ENCODE results near the gene PTPRT.
"Not testable (repeated sequence)": the region's sequence is repeated elsewhere in the genome, so short reads cannot be mapped to it uniquely, and the experiment has no call there.

Gene PTPRT

DNA sequence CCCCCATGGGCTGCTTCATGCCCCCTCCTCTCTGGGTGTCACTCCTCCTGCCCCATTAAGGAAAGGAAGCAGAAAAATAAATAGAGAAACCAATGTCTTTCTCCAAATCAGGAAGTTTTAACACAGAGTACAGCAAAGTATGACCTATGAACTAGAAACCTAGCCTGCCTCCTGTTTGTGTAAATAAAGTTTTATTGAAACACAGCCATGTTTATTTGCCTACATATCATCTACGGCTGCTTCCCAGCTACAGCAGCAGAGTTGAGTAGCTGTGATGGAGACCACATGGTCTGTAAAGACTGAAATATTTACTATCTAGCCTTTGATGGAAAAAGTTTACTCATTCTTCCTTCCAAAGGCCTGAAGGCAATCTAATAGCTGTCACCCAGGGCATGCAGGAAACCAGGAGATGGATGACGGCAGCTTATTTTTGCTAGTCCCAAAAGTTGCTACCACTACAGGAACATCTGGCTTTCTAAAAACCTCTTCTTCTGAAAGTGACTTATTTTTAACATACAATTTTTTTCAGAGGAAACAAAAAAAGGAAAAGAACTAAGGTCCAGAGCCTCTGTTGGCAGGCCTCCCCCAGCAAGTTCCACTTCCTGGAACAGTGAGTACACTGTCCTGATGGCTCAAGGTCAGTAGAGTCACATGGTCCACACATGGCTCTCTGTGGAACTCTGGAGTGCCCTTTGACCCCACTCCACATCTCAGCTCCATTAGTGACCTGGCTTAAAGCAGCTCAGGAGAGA, 287.8 kb downstream of the PTPRT start:
- Histone ChIP-seq H3K27ac (ENCODE audit: low read depth, low read length) (no peak overlapping the region), H3K9me3 (ENCODE audit: insufficient read depth, low read length) (no peaks in the 10 kb centered on the region), H3K9me2 (replicated peaks; ENCODE audit: insufficient read depth, low read length) (no peaks in the 10 kb centered on the region), H3K9ac (ENCODE audit: low read length) (no peak overlapping the region), H3K27me3 (ENCODE audit: low read length) (no peaks in the 10 kb centered on the region), H3K79me2 (ENCODE audit: insufficient read depth, low read length) (no peaks in the 10 kb centered on the region), H4K20me1 (ENCODE audit: low read depth, low read length) (no peaks in the 10 kb centered on the region), H3K4me3 (ENCODE audit: insufficient read depth, low read length, poor library complexity, severe bottlenecking) (no peak overlapping the region), H3K36me3 (ENCODE audit: low read length) (no peaks in the 10 kb centered on the region), H3K4me2 (ENCODE audit: low read depth, low read length, poor library complexity, severe bottlenecking) (no peak overlapping the region), H2AFZ (ENCODE audit: low read depth, low read length, severe bottlenecking) (no peak overlapping the region), H3F3A (ENCODE audit: insufficient read depth) (no peaks in the 10 kb centered on the region)
- TF ChIP-seq CTCF (IDR thresholded peaks at IDR 0.05; ENCODE audit: insufficient read depth, low read length, poor library complexity, severe bottlenecking) (no peak), EZH2phosphoT487 (conservative IDR thresholded peaks at IDR 0.05; ENCODE audit: low read length) (no peak)

DNA sequence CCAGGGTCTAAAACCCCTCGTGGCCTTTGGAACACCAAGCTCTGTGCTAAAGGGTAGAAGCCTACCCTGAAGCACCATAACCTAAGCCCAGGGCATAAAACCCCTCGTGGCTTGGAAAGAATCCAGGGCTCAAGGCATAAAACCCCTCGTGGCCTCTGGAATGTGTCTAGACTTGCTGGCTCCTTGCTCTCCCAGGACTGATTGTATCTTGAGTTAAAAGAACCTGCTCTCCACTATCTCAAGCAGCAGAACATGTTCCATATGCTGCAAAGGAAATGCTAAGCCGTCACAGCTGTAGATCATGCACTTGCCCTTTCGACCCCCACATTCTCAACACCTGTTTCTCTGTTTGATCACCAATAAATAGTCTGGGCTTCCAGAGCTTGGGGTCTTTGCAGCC, 288.9 kb downstream of the PTPRT start:
- not testable (repeated sequence) for H4K20me1 ChIP-seq (ENCODE audit: low read depth, low read length); H3K27me3 ChIP-seq (ENCODE audit: low read length); H3K79me2 ChIP-seq (ENCODE audit: insufficient read depth, low read length); H3K4me3 ChIP-seq (ENCODE audit: insufficient read depth, low read length, poor library complexity, severe bottlenecking); H3F3A ChIP-seq (ENCODE audit: insufficient read depth); H2AFZ ChIP-seq (ENCODE audit: low read depth, low read length, severe bottlenecking); H3K9ac ChIP-seq (ENCODE audit: low read length); H3K9me3 ChIP-seq (ENCODE audit: insufficient read depth, low read length); H3K4me2 ChIP-seq (ENCODE audit: low read depth, low read length, poor library complexity, severe bottlenecking); H3K27ac ChIP-seq (ENCODE audit: low read depth, low read length); H3K9me2 ChIP-seq (replicated peaks; ENCODE audit: insufficient read depth, low read length); H3K36me3 ChIP-seq (ENCODE audit: low read length)

DNA sequence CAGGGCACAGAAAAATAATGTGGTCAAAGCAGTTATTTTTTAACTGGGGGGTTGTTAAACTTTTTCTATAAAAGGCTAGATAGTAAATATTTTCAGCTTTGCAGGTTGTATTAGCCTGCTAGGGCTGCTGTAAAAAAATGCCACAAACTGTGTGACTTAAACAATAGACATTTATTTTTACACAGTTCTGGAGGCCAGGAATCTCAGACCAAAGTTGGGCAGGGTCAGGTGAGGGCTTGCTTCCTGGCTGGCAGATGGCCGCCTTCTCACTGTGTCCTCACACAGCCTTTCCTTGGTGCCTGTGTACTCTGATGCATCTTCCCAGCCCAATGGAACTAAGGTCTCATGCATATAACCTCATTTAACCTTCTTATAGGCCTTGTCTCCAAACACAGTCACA, 294.7 kb downstream of the PTPRT start:
- H2AFZ ChIP-seq (ENCODE audit: low read depth, low read length, severe bottlenecking), result no peak overlapping the region
- H3K27ac ChIP-seq (ENCODE audit: low read depth, low read length), result no peak overlapping the region
- H3K9ac ChIP-seq (ENCODE audit: low read length), result no peak overlapping the region
- H3K36me3 ChIP-seq (ENCODE audit: low read length), result no peaks in the 10 kb centered on the region
- no peaks in the 10 kb centered on the region for H3F3A ChIP-seq (ENCODE audit: insufficient read depth)
- no peaks in the 10 kb centered on the region for H3K9me2 ChIP-seq (replicated peaks; ENCODE audit: insufficient read depth, low read length)
- no peak overlapping the region for H3K4me3 ChIP-seq (ENCODE audit: insufficient read depth, low read length, poor library complexity, severe bottlenecking)
- no peaks in the 10 kb centered on the region for H3K79me2 ChIP-seq (ENCODE audit: insufficient read depth, low read length)
- no peaks in the 10 kb centered on the region for H3K9me3 ChIP-seq (ENCODE audit: insufficient read depth, low read length)
- H4K20me1 ChIP-seq (ENCODE audit: low read depth, low read length), result no peaks in the 10 kb centered on the region
- H3K4me2 ChIP-seq (ENCODE audit: low read depth, low read length, poor library complexity, severe bottlenecking), result no peak overlapping the region
- no peak for TF ChIP-seq EZH2phosphoT487 (conservative IDR thresholded peaks at IDR 0.05; ENCODE audit: low read length)
- H3K27me3 ChIP-seq (ENCODE audit: low read length), result no peaks in the 10 kb centered on the region

- H3F3A ChIP-seq (ENCODE audit: insufficient read depth), result no peaks in the 10 kb centered on the region
Observed at GRCh38 chr20:42894483-42894882, 295.2 kb downstream of the PTPRT start.

More at GRCh38 chr20:42894483-42894882, 295.2 kb downstream of the PTPRT start:
- Histone ChIP-seq H2AFZ (ENCODE audit: low read depth, low read length, severe bottlenecking) (no peak overlapping the region), H3K9me3 (ENCODE audit: insufficient read depth, low read length) (no peaks in the 10 kb centered on the region), H3K27me3 (ENCODE audit: low read length) (no peaks in the 10 kb centered on the region), H4K20me1 (ENCODE audit: low read depth, low read length) (no peaks in the 10 kb centered on the region), H3K36me3 (ENCODE audit: low read length) (no peaks in the 10 kb centered on the region), H3K9me2 (replicated peaks; ENCODE audit: insufficient read depth, low read length) (no peaks in the 10 kb centered on the region), H3K9ac (ENCODE audit: low read length) (no peak overlapping the region), H3K4me2 (ENCODE audit: low read depth, low read length, poor library complexity, severe bottlenecking) (no peak overlapping the region), H3K4me3 (ENCODE audit: insufficient read depth, low read length, poor library complexity, severe bottlenecking) (no peak overlapping the region), H3K27ac (ENCODE audit: low read depth, low read length) (no peak overlapping the region), H3K79me2 (ENCODE audit: insufficient read depth, low read length) (no peaks in the 10 kb centered on the region)
- TF ChIP-seq EZH2phosphoT487 (conservative IDR thresholded peaks at IDR 0.05; ENCODE audit: low read length), result no peak
- TF ChIP-seq CTCF (IDR thresholded peaks at IDR 0.05; ENCODE audit: insufficient read depth, low read length, poor library complexity, severe bottlenecking), result no peak

Measured in SU-DHL-6 (cell line).